Activated CD4-positive, alpha-beta memory T cell treated with anti-CD3 and anti-CD28 coated beads for 36 hours (primary cell): ENCODE measurements around the gene NDOR1. TPM values are rescaled to one million over a fixed set of nuclear protein-coding genes. Genes with fewer than 3 reads are reported as not detected.
A peak's percentile ranks its signal among the peaks of the same experiment; 100 is the strongest.

Source experiments
- CTCF ChIA-PET: fragments of 350-600 bp; sonication (Branson Sonifier 250); formaldehyde crosslinking; loops from one replicate; lab custom pipeline; 2021; ENCODE audit warnings: antibody characterized with exemption, inconsistent platforms; lab: Charles Lee
- POLR2A ChIA-PET: fragments of 350-600 bp; sonication (Branson Sonifier 250); formaldehyde crosslinking; loops from one replicate; lab custom pipeline; 2021; ENCODE audit warnings: antibody characterized with exemption; lab: Charles Lee
- DNase-seq: peaks from one replicate; pipeline ENCODE4 v3.0.0-alpha.2; 2020
- H3K27ac Mint-ChIP-seq: one replicate; pipeline ENCODE4 v1.8.0; 2021; ENCODE audit warnings: mixed read lengths
- H3K27me3 Mint-ChIP-seq: one replicate; pipeline ENCODE4 v1.8.0; 2021; ENCODE audit warnings: mixed read lengths
- H3K36me3 Mint-ChIP-seq: one replicate; pipeline ENCODE4 v1.8.0; 2021; ENCODE audit warnings: mixed read lengths
- H3K4me1 Mint-ChIP-seq: one replicate; pipeline ENCODE4 v1.8.0; 2021; ENCODE audit warnings: low read depth, mixed read lengths
- H3K4me3 Mint-ChIP-seq: one replicate; pipeline ENCODE4 v1.8.0; 2021; ENCODE audit warnings: mild to moderate bottlenecking, mixed read lengths
- H3K9me3 Mint-ChIP-seq: one replicate; pipeline ENCODE4 v1.8.0; 2021; ENCODE audit warnings: mixed read lengths
- intact Hi-C: fragments of 100-400 bp; cut with micrococcal nuclease; formaldehyde crosslinking; loops from one replicate; pipeline ENCODE4 v1.15.1; 2023
- total RNA-seq, 2 experiments: library from RNA; stranded (reverse); gene quantifications; one replicate each; pipeline ENCODE4 v1.2.3, GENCODE V29; 2021

NDOR1 gene
- total RNA-seq, 2 experiments from 2014 or later = 29.4 to 31.3 TPM

DNA sequence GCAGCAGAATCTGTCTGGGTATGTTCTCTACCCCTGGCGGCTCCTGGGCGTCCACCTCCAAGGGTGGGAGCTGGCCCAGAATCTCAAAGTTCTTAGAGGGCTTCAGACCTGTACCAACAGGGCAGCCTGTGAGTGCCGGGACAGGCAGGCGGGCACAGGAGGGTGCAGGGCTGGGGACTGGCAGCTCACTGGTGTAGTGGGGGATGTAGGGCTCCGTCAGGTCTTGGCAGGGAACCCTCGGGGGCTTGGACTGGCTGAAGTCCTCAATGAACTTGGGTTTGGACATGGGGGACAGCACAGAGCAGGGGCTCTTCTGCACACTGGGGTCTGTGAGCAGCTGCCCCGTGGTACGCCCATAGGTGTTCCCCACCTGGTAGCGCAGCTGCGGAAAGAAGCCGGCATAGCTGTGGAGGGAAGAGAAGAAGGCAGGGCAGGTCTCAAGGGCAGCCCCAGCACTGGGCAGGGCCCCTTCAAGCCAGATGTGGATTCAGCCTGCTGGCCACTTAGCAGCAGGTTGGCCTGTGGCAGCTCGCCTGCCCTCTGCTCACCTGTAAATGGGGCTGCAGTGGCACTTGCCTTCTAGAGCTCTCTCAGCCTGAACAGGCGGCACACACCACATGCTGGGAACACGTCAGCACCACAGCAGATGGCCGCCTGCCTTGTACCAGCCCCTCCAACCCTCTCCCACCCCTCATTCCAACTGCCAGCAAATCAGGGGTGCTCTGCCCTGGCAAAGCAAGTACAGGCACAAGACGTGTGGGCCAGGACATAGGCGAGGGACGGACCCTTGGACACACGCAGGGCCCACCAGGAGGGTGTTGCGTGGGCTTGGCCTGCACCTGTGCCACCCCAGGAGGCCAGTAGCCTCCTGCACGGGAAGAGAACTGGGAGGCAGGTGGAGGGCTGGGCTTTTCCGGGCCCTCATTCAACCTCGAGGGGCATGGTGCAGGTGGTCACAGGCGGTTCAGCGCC is 40.2 kb downstream of the NDOR1 start:
- DNase-seq = no peak
- H3K27ac Mint-ChIP-seq = no peak overlapping the region

DNA sequence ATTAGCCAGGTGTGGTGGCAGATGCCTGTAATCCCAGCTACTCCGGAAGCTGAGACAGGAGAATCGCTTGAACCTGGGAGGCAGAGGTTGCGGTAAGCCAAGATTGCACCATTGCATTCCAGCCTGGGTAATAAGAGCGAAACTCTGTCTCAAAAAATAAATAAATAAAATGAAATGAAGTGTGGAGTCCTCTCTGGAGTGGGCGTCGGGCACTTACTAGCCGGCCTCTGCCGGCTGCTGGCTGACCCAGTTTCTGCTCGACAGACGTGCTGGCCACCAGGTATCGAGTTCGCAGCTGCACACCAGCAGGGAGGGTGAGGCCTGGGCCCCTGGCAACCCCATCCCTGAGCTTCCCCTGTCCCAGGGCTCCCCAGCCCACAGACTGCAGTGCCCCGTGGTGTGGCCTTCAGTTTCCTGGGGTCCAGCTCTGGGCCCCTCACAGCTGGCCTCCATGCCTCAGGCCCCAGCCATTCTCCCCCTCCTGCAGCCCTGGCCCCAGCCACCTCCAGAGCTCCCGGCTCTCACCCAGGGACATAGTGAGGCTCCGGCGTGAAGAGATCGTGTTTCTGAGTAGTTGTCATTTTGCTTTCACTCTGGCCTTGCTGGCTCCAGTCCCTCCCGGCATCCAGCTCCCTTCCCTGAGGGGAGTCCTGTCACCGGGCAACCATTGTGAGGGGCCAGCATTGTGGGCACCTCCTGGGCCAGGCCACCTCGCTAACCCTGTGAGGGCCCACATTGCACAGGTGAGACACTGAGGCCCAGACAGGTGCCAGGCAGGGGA is 41.8 kb downstream of the NDOR1 start:
- Mint-ChIP-seq H3K36me3 (peaks cover 17% of the 10 kb centered on the region), H3K27me3 (no peaks in the 10 kb centered on the region), H3K9me3 (no peaks in the 10 kb centered on the region), H3K27ac (no peak overlapping the region), H3K4me1 (peaks cover 10% of the 10 kb centered on the region), H3K4me3 (no peak overlapping the region)
- intact Hi-C loops = no loop called here
- ChIA-PET POLR2A (no interaction called here), CTCF (interaction anchor here (0.6 to 3.4 kb wide), 3 partner anchors 10 to 288 kb away, joined by 3 to 11 read pairs (median 3); no protein-coding TSS in a partner anchor)
- DNase-seq = no peak

More for the DNA sequence above, 40.2 kb downstream of the NDOR1 start:
- ChIA-PET POLR2A (interaction anchor here (2.0 kb wide), 1 partner anchor 9 kb away, joined by 5 read pairs; the partner anchor contains the start of gene NELFB), CTCF (interaction anchor here (1.2 to 1.6 kb wide), 2 partner anchors 9 to 211 kb away, joined by 3 to 7 read pairs; no protein-coding TSS in a partner anchor)
- no peaks in the 10 kb centered on the region for H3K9me3 Mint-ChIP-seq
- intact Hi-C loops = no loop called here
- peaks cover 26% of the 10 kb centered on the region for H3K36me3 Mint-ChIP-seq
- peaks cover 12% of the 10 kb centered on the region for H3K4me1 Mint-ChIP-seq
- no peaks in the 10 kb centered on the region for H3K27me3 Mint-ChIP-seq
- no peak overlapping the region for H3K4me3 Mint-ChIP-seq

DNA sequence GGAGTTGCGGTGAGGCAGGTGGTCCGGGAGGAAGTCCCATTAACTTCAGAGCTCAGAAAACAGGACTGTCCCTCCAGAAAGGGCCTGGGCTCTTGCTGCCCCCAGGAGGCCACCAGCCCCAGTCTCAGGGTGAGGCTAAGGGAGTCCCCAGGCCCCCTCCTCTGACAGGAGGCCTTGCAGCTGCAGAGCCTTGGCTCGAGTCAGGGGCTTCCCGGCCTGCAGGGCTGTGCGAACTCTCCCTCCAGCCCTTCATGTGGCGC is 42.3 kb downstream of the NDOR1 start:
- no peaks in the 10 kb centered on the region for H3K9me3 Mint-ChIP-seq
- peaks cover 5% of the 10 kb centered on the region for H3K4me1 Mint-ChIP-seq
- intact Hi-C loops = no loop called here
- no peak overlapping the region for H3K27ac Mint-ChIP-seq
- no peaks in the 10 kb centered on the region for H3K27me3 Mint-ChIP-seq
- no peak overlapping the region for H3K4me3 Mint-ChIP-seq
- CTCF ChIA-PET = interaction anchor here (0.6 to 3.4 kb wide), 4 partner anchors 8 to 287 kb away, joined by 3 to 11 read pairs (median 4); no protein-coding TSS in a partner anchor
- H3K36me3 Mint-ChIP-seq = peaks cover 12% of the 10 kb centered on the region
- DNase-seq = no peak
- POLR2A ChIA-PET = no interaction called here

DNA sequence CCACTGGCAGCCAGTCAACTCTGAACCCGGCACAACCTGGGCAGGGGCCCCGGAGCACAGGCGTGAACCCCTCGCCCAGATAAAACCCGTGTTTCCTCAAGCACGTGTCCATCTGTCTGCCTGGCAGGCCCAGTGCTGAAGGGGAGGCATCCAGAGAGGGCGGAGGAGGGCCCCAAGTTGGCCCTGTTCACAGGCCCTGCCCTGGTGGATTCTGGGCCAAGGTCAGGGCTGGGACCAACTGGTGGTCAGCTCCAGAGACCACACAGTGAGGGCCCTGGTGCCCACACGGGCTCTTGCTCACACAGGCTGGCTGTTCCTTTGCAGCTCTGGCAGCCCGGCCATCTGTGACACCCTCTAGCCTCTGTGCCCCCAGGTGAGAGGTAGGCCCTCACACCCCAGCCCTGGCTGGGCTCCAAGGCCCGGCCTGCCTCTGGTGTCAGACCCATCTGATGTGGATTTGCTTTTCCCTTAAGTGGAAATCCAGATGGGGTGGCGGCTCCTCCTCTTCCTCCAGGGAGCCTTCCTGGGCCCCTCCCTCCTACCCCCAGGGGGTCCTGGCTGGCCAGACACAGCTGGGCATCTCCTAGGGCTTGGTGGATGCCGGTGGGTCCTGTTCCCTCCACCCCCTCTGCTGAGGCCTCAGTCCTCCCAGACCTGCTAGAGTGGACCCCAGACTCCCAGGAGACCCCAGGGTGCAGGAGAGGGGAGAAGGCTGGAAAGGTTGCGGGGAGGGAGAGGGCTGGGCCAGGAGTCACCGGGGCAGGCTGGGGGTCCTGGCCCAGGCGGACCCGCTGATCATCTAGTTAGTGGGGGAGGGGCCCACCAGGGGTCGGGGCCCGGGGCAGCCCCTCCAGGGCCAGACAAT is 45.1 kb downstream of the NDOR1 start:
- ChIA-PET CTCF (interaction anchor here (1.0 to 3.4 kb wide), 2 partner anchors 10 to 14 kb away, joined by 5 to 11 read pairs; partner anchors contain the start of gene TUBB4B), POLR2A (interaction anchor here (2.5 kb wide), 1 partner anchor 9 kb away, joined by 13 read pairs; the partner anchor contains the start of gene TUBB4B)
- Mint-ChIP-seq H3K4me1 (peaks cover 5% of the 10 kb centered on the region), H3K9me3 (no peaks in the 10 kb centered on the region), H3K4me3 (no peak overlapping the region), H3K27ac (no peak overlapping the region), H3K36me3 (peaks cover 2% of the 10 kb centered on the region), H3K27me3 (no peaks in the 10 kb centered on the region)
- no peak for DNase-seq
- intact Hi-C loops = no loop called here

DNA sequence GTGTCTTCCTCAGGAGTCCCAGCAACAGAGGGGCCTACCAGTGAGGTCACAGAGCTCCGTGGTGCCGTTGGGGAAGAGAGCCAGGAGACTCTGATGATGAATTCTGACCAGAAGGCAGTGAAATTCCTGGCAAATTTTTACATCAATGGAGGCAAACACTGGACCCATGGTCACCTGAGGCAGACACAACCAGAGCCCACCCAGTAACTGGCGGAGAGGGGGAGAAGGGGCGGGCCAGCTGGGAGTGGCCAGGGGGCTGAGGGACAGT is 45.6 kb downstream of the NDOR1 start, which contains the start of gene STPG3:
TSS of gene STPG3 (plus strand) at position 93 of the 268 bp plus-strand sequence. CDS start at position 94, 1 bp downstream.
- intact Hi-C loops = no loop called here
- POLR2A ChIA-PET = interaction anchor here (2.5 kb wide), 1 partner anchor 10 kb away, joined by 13 read pairs; the partner anchor contains the start of gene TUBB4B
- Mint-ChIP-seq H3K27ac (no peak within 1 kb of the TSS), H3K4me1 (peaks cover 10% of the 10 kb centered on the region), H3K36me3 (peaks cover 2% of the 10 kb centered on the region), H3K27me3 (no peaks in the 10 kb centered on the region), H3K9me3 (no peaks in the 10 kb centered on the region), H3K4me3 (no peak within 1 kb of the TSS)
- DNase-seq = no peak
- CTCF ChIA-PET = no interaction called here

DNA sequence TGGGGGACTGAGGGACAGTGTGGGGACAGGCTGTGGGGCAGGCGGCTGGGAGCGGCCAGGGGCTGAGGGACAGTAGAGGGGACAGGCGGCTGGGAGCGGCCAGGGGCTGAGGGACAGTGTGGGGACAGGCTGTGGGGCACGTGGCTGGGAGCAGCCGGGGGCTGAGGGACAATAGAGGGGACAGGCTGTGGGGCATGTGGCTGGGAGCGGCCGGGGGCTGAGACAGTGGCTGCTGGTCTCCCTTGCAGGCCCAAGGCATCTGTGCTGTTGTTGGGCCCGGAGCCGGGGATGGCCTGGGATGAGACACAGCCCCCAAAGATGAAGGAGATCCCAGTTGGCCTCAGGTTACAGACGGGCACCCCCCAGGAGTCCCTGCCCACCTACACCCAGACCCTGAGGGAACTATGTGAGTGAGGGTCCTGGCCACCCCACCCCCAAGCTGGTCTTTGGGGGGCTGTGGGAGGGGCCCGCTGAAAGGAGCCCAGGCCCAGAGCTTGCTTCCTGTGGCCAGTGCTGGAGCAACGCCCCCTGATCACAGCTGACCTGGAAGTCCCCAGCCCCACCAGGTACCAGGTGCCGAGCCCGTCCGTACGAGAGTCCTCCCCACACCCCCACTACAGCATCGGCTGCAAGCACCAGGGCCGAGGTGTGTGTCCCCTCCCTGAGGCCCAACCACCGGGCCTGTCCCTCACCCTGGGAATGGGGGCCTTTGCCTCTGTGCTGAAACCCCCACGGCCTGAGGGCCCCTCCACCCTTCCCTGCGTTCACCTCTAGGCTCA is 46.2 kb downstream of the NDOR1 start:
- H3K27me3 Mint-ChIP-seq = no peaks in the 10 kb centered on the region
- no peak for DNase-seq
- H3K27ac Mint-ChIP-seq = no peak overlapping the region
- H3K4me3 Mint-ChIP-seq = no peak overlapping the region
- intact Hi-C loops = no loop called here
- H3K36me3 Mint-ChIP-seq = peaks cover 2% of the 10 kb centered on the region
- ChIA-PET POLR2A (interaction anchor here (2.5 to 5.1 kb wide), 2 partner anchors 10 kb away, joined by 13 to 65 read pairs; partner anchors contain the start of gene TUBB4B), CTCF (no interaction called here)
- no peaks in the 10 kb centered on the region for H3K9me3 Mint-ChIP-seq
- peaks cover 16% of the 10 kb centered on the region for H3K4me1 Mint-ChIP-seq

DNA sequence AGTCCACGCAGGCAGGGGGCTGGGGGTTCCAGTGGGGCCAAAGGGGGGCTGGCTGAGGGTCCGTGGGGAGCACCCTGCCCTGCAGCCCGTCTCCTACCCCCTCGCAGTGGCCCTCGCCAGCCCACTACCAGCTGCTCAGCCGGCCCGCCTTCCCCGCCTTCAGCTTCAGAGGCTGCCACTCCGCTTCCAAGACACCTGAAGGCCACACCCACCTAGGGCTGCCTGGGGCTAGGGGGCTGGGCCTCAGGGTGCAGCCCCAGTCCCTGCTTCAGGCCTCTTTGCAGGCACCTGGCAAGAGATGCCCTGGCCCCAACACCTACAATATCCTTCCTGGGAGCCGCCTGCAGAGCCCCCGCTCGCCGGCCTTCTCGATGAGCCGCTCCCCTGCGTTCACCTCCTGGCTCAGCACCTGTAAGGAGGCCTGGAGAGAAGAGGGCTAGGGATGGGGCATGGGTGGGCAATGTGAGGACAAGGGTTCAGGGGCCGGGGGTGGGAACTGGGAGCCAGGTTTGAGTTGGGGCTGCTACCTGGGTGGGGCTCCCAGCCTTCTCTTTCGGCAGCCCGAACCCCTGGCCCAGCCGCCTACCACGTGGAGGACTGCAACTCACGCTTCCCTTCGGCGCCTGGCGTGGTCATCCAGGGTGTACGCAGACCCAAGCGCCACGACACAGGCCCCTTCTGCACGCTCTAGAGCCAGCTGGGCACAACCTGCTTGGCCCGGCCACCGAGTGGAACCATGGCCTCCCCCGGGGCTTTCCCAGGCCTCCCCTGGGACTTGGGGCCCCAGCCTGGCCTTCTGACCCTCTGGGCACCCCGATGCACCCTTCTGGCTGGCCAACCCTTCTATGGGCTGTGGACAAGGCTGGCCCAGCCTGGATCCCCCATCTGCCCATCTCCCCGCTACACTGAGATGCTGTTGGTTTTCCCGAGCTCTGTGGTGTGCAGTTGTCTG is 47.3 kb downstream of the NDOR1 start:
- no peak for DNase-seq
- H3K36me3 Mint-ChIP-seq = peaks cover 6% of the 10 kb centered on the region
- no peak overlapping the region for H3K4me3 Mint-ChIP-seq
- no peak overlapping the region for H3K27ac Mint-ChIP-seq
- intact Hi-C loops = no loop called here
- POLR2A ChIA-PET = interaction anchor here (5.1 kb wide), 1 partner anchor 11 kb away, joined by 65 read pairs; the partner anchor contains the start of gene TUBB4B
- H3K27me3 Mint-ChIP-seq = no peaks in the 10 kb centered on the region
- no peaks in the 10 kb centered on the region for H3K9me3 Mint-ChIP-seq
- peaks cover 20% of the 10 kb centered on the region for H3K4me1 Mint-ChIP-seq
- CTCF ChIA-PET = interaction anchor here (0.8 to 2.4 kb wide), 2 partner anchors 11 to 16 kb away, joined by 3 to 11 read pairs; no protein-coding TSS in a partner anchor

DNA sequence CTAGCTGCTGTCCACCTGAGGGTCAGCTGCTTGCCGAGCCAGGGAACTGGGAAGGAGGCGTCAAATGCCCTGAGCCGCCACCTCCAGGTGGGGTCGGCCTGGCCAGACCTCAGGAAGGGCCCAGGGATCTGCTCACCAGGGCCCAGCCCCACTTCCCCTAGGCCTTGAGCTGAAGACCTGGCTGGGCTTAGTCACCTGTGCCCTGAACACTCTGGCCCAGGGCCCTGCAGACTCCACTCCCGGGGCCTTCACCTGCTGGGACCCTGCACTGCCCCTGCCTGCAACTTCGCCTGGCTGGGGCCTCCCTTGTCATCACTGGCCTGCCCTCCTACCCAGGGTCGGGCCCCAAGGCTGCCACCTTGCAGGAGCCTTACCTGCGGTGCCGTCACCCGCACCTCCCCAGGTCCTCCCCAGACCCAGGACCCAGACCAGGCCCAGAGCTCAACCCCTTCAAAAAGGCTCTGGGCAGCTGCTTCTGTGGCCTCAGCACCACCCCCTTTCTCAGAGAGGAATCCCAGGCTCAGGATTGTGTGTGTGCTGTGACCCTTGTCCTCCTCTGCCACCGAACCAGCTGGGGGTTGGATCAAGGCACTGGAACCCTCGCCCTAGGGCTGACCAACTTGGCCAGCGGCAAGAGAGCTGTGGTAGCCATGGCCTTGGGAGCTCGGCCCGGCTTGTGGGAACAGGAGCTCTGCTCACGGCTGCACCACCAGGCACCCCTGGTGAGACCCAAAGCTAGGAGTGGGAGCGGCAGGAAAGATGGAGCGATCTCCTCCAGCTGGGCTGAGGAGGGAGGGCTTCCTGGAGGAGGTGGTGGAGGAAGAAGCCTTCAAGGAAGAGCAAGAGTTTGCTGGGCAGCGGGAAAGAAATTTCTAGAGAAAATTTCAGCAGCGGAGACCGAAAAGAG is 48.5 kb downstream of the NDOR1 start:
- peaks cover 7% of the 10 kb centered on the region for H3K36me3 Mint-ChIP-seq
- CTCF ChIA-PET = interaction anchor here (0.6 to 2.4 kb wide), 9 partner anchors 10 to 186 kb away, joined by 3 to 11 read pairs (median 3); partner anchors contain the start of genes NRARP and RNF224
- intact Hi-C loops = no loop called here
- no peaks in the 10 kb centered on the region for H3K27me3 Mint-ChIP-seq
- peak overlapping the region; percentile 30 for H3K27ac Mint-ChIP-seq
- H3K4me1 Mint-ChIP-seq = peaks cover 20% of the 10 kb centered on the region
- POLR2A ChIA-PET = interaction anchor here (1.5 to 5.1 kb wide), 2 partner anchors 9 to 13 kb away, joined by 5 to 65 read pairs; partner anchors contain the start of gene TUBB4B
- no peak for DNase-seq
- H3K9me3 Mint-ChIP-seq = no peaks in the 10 kb centered on the region
- peak overlapping the region; percentile 81 for H3K4me3 Mint-ChIP-seq
